ENCODE measurements around the gene ATOH8. TPM values are rescaled to one million over a fixed set of nuclear protein-coding genes. Genes with fewer than 3 reads are reported as not detected.

Gene ATOH8
- total and polyA plus RNA-seq, 4 donors: 51.5 to 78.8 (median 62.6) TPM

- intact Hi-C loops (cut with DNase I): loop anchor here in 1 of 2 donors (5.0 to 10.0 kb wide), 2 partner anchors 38 to 146 kb away; partner anchors contain the start of gene ATOH8
- Histone ChIP-seq H3K4me3 (ENCODE audit: low read length in 2 of 2) (no peak overlapping the region), H3K27me3 (ENCODE audit: control insufficient read depth in 1 of 2, insufficient read depth in 2 of 2, low read length in 1 of 2) (no peaks in the 10 kb centered on the region), H3K36me3 (ENCODE audit: control insufficient read depth in 1 of 2, insufficient read depth in 2 of 2, low read length in 1 of 2) (peaks cover 3 to 4% of the 10 kb centered on the region in 2 donors), H3K9me3 (ENCODE audit: control insufficient read depth, low read length) (no peaks in the 10 kb centered on the region), H3K4me1 (ENCODE audit: control insufficient read depth in 1 of 2, insufficient read depth in 2 of 2, low read length in 2 of 2) (peaks cover 0 to 3% of the 10 kb centered on the region in 2 donors), H3K27ac (ENCODE audit: low read depth in 1 of 2, low read length in 2 of 2) (peak overlapping the region in 1 of 2 donors; percentile 73)
- ATAC-seq (ENCODE audit: low FRiP score) (no peak), DNase-seq (peak; percentile 33 to 73)
- WGBS, 2 donors: 61 to 68% methylated on average over 12 of the region's 12 CpGs
These were observed 36.9 kb downstream of the ATOH8 start for GRCh38 chr2:85790499-85791188.

GRCh38 chr2:85791704-85792565 is 38.1 kb downstream of the ATOH8 start:
- intact Hi-C loops (cut with DNase I): loop anchor here in 1 of 2 donors (2.0 to 10.0 kb wide), 3 partner anchors 19 to 147 kb away; partner anchors contain the start of gene ATOH8
- DNase-seq: peak; percentile 45 to 79
- peaks cover 0 to 3% of the 10 kb centered on the region in 2 donors for H3K4me1 ChIP-seq (ENCODE audit: control insufficient read depth in 1 of 2, insufficient read depth in 2 of 2, low read length in 2 of 2)
- ATAC-seq (ENCODE audit: low FRiP score): no peak
- H3K9me3 ChIP-seq (ENCODE audit: control insufficient read depth, low read length): no peaks in the 10 kb centered on the region
- no peaks in the 10 kb centered on the region for H3K27me3 ChIP-seq (ENCODE audit: control insufficient read depth in 1 of 2, insufficient read depth in 2 of 2, low read length in 1 of 2)
- peak overlapping the region; percentile 34 to 73 for H3K27ac ChIP-seq (ENCODE audit: low read depth in 1 of 2, low read length in 2 of 2)
- H3K36me3 ChIP-seq (ENCODE audit: control insufficient read depth in 1 of 2, insufficient read depth in 2 of 2, low read length in 1 of 2): peaks cover 3 to 4% of the 10 kb centered on the region in 2 donors
- no peak overlapping the region for H3K4me3 ChIP-seq (ENCODE audit: low read length in 2 of 2)
- 39 to 40% methylated on average over 22 of the region's 22 CpGs for WGBS, 2 donors

GRCh38 chr2:85792783-85793441 is 39.1 kb downstream of the ATOH8 start:
- H3K4me3 ChIP-seq (ENCODE audit: low read length in 2 of 2): no peak overlapping the region
- DNase-seq (peak; percentile 53 to 81), ATAC-seq (ENCODE audit: low FRiP score) (peak; percentile 42)
- 18 to 19% methylated on average over 8 of the region's 8 CpGs for WGBS, 2 donors
- H3K36me3 ChIP-seq (ENCODE audit: control insufficient read depth in 1 of 2, insufficient read depth in 2 of 2, low read length in 1 of 2): no peaks in the 10 kb centered on the region
- peaks cover 0 to 3% of the 10 kb centered on the region in 2 donors for H3K4me1 ChIP-seq (ENCODE audit: control insufficient read depth in 1 of 2, insufficient read depth in 2 of 2, low read length in 2 of 2)
- no peaks in the 10 kb centered on the region for H3K27me3 ChIP-seq (ENCODE audit: control insufficient read depth in 1 of 2, insufficient read depth in 2 of 2, low read length in 1 of 2)
- no peaks in the 10 kb centered on the region for H3K9me3 ChIP-seq (ENCODE audit: control insufficient read depth, low read length)
- H3K27ac ChIP-seq (ENCODE audit: low read depth in 1 of 2, low read length in 2 of 2): peak overlapping the region; percentile 4 to 99
- intact Hi-C loops (cut with DNase I): loop anchor here in 1 of 2 donors (2.0 to 10.0 kb wide), 3 partner anchors 20 to 148 kb away; partner anchors contain the start of gene ATOH8

GRCh38 chr2:85793584-85793983 is 39.8 kb downstream of the ATOH8 start:
- H3K4me1 ChIP-seq (ENCODE audit: control insufficient read depth in 1 of 2, insufficient read depth in 2 of 2, low read length in 2 of 2): peaks cover 0 to 3% of the 10 kb centered on the region in 2 donors
- H3K9me3 ChIP-seq (ENCODE audit: control insufficient read depth, low read length): no peaks in the 10 kb centered on the region
- no peak overlapping the region for H3K4me3 ChIP-seq (ENCODE audit: low read length in 2 of 2)
- no peak for ATAC-seq (ENCODE audit: low FRiP score)
- H3K27me3 ChIP-seq (ENCODE audit: control insufficient read depth in 1 of 2, insufficient read depth in 2 of 2, low read length in 1 of 2): no peaks in the 10 kb centered on the region
- WGBS, 2 donors: 19 to 20% methylated on average over 4 of the region's 4 CpGs
- peak overlapping the region in 1 of 2 donors; percentile 23 for H3K27ac ChIP-seq (ENCODE audit: low read depth in 1 of 2, low read length in 2 of 2)
- no peaks in the 10 kb centered on the region for H3K36me3 ChIP-seq (ENCODE audit: control insufficient read depth in 1 of 2, insufficient read depth in 2 of 2, low read length in 1 of 2)
- no peak for DNase-seq
- intact Hi-C loops (cut with DNase I): loop anchor here in 1 of 2 donors (2.0 to 10.0 kb wide), 3 partner anchors 21 to 149 kb away; partner anchors contain the start of gene ATOH8

GRCh38 chr2:85794038-85794441 is 40.2 kb downstream of the ATOH8 start:
- H3K4me1 ChIP-seq (ENCODE audit: control insufficient read depth in 1 of 2, insufficient read depth in 2 of 2, low read length in 2 of 2): peaks cover 0 to 3% of the 10 kb centered on the region in 2 donors
- no peaks in the 10 kb centered on the region for H3K27me3 ChIP-seq (ENCODE audit: control insufficient read depth in 1 of 2, insufficient read depth in 2 of 2, low read length in 1 of 2)
- intact Hi-C loops (cut with DNase I): loop anchor here in 1 of 2 donors (5.0 to 10.0 kb wide), 2 partner anchors 42 to 149 kb away; partner anchors contain the start of gene ATOH8
- H3K27ac ChIP-seq (ENCODE audit: low read depth in 1 of 2, low read length in 2 of 2): peak overlapping the region; percentile 68 to 82
- H3K9me3 ChIP-seq (ENCODE audit: control insufficient read depth, low read length): no peaks in the 10 kb centered on the region
- H3K4me3 ChIP-seq (ENCODE audit: low read length in 2 of 2): no peak overlapping the region
- 35 to 38% methylated on average over 3 of the region's 3 CpGs for WGBS, 2 donors
- H3K36me3 ChIP-seq (ENCODE audit: control insufficient read depth in 1 of 2, insufficient read depth in 2 of 2, low read length in 1 of 2): no peaks in the 10 kb centered on the region
- ATAC-seq (ENCODE audit: low FRiP score) (no peak), DNase-seq (no peak)

- 36 to 39% methylated on average over 14 of the region's 14 CpGs for WGBS, 2 donors
- Histone ChIP-seq H3K27ac (ENCODE audit: low read depth in 1 of 2, low read length in 2 of 2) (peak overlapping the region; percentile 68 to 82), H3K4me3 (ENCODE audit: low read length in 2 of 2) (no peak overlapping the region), H3K9me3 (ENCODE audit: control insufficient read depth, low read length) (no peaks in the 10 kb centered on the region), H3K27me3 (ENCODE audit: control insufficient read depth in 1 of 2, insufficient read depth in 2 of 2, low read length in 1 of 2) (no peaks in the 10 kb centered on the region), H3K4me1 (ENCODE audit: control insufficient read depth in 1 of 2, insufficient read depth in 2 of 2, low read length in 2 of 2) (peaks cover 0 to 3% of the 10 kb centered on the region in 2 donors), H3K36me3 (ENCODE audit: control insufficient read depth in 1 of 2, insufficient read depth in 2 of 2, low read length in 1 of 2) (no peaks in the 10 kb centered on the region)
- intact Hi-C loops (cut with DNase I): loop anchor here (5.0 to 10.0 kb wide), 3 partner anchors 42 to 150 kb away; partner anchors contain the start of gene ATOH8 (in 2 of the 2)
- no peak for ATAC-seq (ENCODE audit: low FRiP score)
- DNase-seq: peak; percentile 56 to 75
These were observed 40.8 kb downstream of the ATOH8 start for GRCh38 chr2:85794491-85795121.

- peak overlapping the region; percentile 34 to 68 for H3K27ac ChIP-seq (ENCODE audit: low read depth in 1 of 2, low read length in 2 of 2)
- no peaks in the 10 kb centered on the region for H3K36me3 ChIP-seq (ENCODE audit: control insufficient read depth in 1 of 2, insufficient read depth in 2 of 2, low read length in 1 of 2)
- H3K4me1 ChIP-seq (ENCODE audit: control insufficient read depth in 1 of 2, insufficient read depth in 2 of 2, low read length in 2 of 2): peaks cover 0 to 3% of the 10 kb centered on the region in 2 donors
- DNase-seq: peak; percentile 47 to 78
- intact Hi-C loops (cut with DNase I): loop anchor here (5.0 to 10.0 kb wide), 3 partner anchors 43 to 151 kb away; partner anchors contain the start of gene ATOH8 (in 1 of the 2)
- H3K4me3 ChIP-seq (ENCODE audit: low read length in 2 of 2): no peak overlapping the region
- no peaks in the 10 kb centered on the region for H3K9me3 ChIP-seq (ENCODE audit: control insufficient read depth, low read length)
- no peaks in the 10 kb centered on the region for H3K27me3 ChIP-seq (ENCODE audit: control insufficient read depth in 1 of 2, insufficient read depth in 2 of 2, low read length in 1 of 2)
- ATAC-seq (ENCODE audit: low FRiP score): no peak
- WGBS, 2 donors: 61 to 69% methylated on average over 20 of the region's 20 CpGs
These were observed 41.7 kb downstream of the ATOH8 start for GRCh38 chr2:85795331-85796045.
